Measurements from ENCODE around the gene ARMCX5. TPM values are rescaled to one million over a fixed set of nuclear protein-coding genes. Genes with fewer than 3 reads are reported as not detected.

ARMCX5 gene
- total and polyA plus RNA-seq, 5 donors from 2014 or later = 6.2 to 12.4 (median 10.4) TPM

DNA sequence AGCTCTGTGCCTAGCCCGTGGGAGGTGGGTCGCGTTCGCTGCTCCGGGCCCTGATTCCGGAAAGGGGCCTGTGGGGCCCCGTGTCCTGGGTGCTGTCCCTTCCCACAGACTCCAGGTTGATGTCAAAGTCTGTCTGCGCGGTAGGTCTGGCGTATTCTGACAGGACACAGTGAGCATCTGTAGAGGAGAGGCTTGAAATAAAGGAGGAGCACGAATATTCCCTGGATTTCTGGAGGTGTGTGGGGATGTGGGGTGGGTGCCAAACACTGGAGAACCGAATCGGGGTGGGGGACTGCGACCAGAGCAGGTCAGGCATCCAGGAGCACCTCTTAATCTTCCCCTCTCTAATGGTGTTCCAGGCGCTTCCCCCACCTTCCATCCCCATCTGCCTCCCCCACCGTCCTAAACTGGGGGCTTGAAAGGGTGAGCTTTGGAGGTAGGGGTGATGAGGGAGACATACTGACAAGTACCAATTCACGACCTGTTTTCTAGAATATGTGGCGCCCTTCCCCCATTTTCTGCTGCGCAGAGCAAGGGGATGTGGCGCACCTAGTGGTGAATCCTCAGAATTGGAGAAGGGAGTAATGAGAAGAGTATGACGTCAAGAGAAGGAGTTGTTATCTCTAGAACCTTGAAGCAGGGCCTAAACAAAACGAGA, 52.8 kb downstream of the ARMCX5 start:
- H3K36me3 Mint-ChIP-seq = peaks cover 24% of the 10 kb centered on the region
- peaks cover 6 to 36% (median 15%) of the 10 kb centered on the region in 4 donors for H3K4me1 Mint-ChIP-seq
- Histone ChIP-seq H3K27ac (ENCODE audit: insufficient read depth, low read length, poor library complexity, severe bottlenecking) (peak overlapping the region; percentile 61), H3K36me3 (ENCODE audit: control insufficient read depth, insufficient read depth, low read length) (no peaks in the 10 kb centered on the region), H3K4me3 (ENCODE audit: low read depth, low read length) (peak overlapping the region; percentile 72), H3K27me3 (ENCODE audit: control insufficient read depth, insufficient read depth, low read length) (no peaks in the 10 kb centered on the region), H3K9me3 (ENCODE audit: control insufficient read depth in 2 of 2, low read length in 2 of 2) (no peaks in the 10 kb centered on the region), H3K4me1 (ENCODE audit: control insufficient read depth, insufficient read depth, low read length, poor library complexity, severe bottlenecking) (peaks cover 7% of the 10 kb centered on the region)
- H3K27me3 Mint-ChIP-seq = no peaks in the 10 kb centered on the region
- H3K4me3 Mint-ChIP-seq = peak overlapping the region; percentile 87 to 93 (median 92)
- no peaks in the 10 kb centered on the region for H3K9me3 Mint-ChIP-seq
- DNase-seq (peak; percentile 43 to 75 (median 68)), ATAC-seq (ENCODE audit: low read depth in 2 of 2) (peak; percentile 76 to 78)
- H3K27ac Mint-ChIP-seq = peak overlapping the region; percentile 75 to 95 (median 95)

Other genes with a start within 250 kb of the ARMCX5 start
- gene NXF2B, start 159.5 kb upstream of the ARMCX5 start, total RNA-seq = not detected
- gene NXF2B, start 159.5 kb upstream of the ARMCX5 start, polyA plus RNA-seq = not detected
- not detected for gene TCP11X2, start 127.7 kb upstream of the ARMCX5 start, total RNA-seq
- not detected for gene TCP11X2, start 127.7 kb upstream of the ARMCX5 start, polyA plus RNA-seq
- gene TMSB15A, start 82.8 kb upstream of the ARMCX5 start, total RNA-seq = not detected
- not detected for gene TMSB15A, start 82.8 kb upstream of the ARMCX5 start, polyA plus RNA-seq
- 27.0 TPM for gene GPRASP1, start 52.0 kb downstream of the ARMCX5 start, total RNA-seq
- gene GPRASP1, start 52.0 kb downstream of the ARMCX5 start, polyA plus RNA-seq = 1 to 10 TPM; 2.5 to 6.9 (median 4.0) TPM
- gene GPRASP2, start 112.9 kb downstream of the ARMCX5 start, total RNA-seq = 1.2 TPM
- gene GPRASP2, start 112.9 kb downstream of the ARMCX5 start, polyA plus RNA-seq = 1 to 10 TPM; 2.3 to 3.5 (median 2.7) TPM
- gene GPRASP3, start 121.2 kb downstream of the ARMCX5 start, total RNA-seq = 2.1 TPM
- gene GPRASP3, start 121.2 kb downstream of the ARMCX5 start, polyA plus RNA-seq = 1 to 10 TPM in 2 of 4 donors, under 1 TPM in 2; 0.30 to 2.0 (median 0.98) TPM